ENCODE results near the gene BAG1. TPM values are rescaled to one million over a fixed set of nuclear protein-coding genes. Genes with fewer than 3 reads are reported as not detected.

BAG1 gene
- total RNA-seq, 4 donors from 2014 or later = 39.7 to 143 (median 59.4) TPM

GRCh38 chr9:33241298-33241697 lies 23.2 kb downstream of the BAG1 start:
- no peak for DNase-seq
- Histone ChIP-seq H3K27ac (no peak overlapping the region), H3K27me3 (no peaks in the 10 kb centered on the region), H3K36me3 (no peaks in the 10 kb centered on the region), H3K4me1 (no peaks in the 10 kb centered on the region), H3K9me3 (no peaks in the 10 kb centered on the region), H3K4me3 (no peak overlapping the region)
- intact Hi-C loops (cut with DNase I; ENCODE audit: low total_unique reads) = no loop called here
- no peak for TF ChIP-seq CTCF (IDR thresholded peaks at IDR 0.05)
- TF ChIP-seq POLR2A (IDR thresholded peaks at IDR 0.05) = no peak

GRCh38 chr9:33239921-33240320 lies 24.6 kb downstream of the BAG1 start, which contains the start of gene SPINK4:
Gene SPINK4 (plus strand): TSS chr9:33240167. CDS start chr9:33240209, 42 bp downstream.
- intact Hi-C loops (cut with DNase I; ENCODE audit: low total_unique reads) = no loop called here
- no peak for DNase-seq
- no peaks in the 10 kb centered on the region for H3K27me3 ChIP-seq
- no peak within 1 kb of the TSS for H3K4me3 ChIP-seq
- no peaks in the 10 kb centered on the region for H3K9me3 ChIP-seq
- H3K36me3 ChIP-seq = no peaks in the 10 kb centered on the region
- no peaks in the 10 kb centered on the region for H3K4me1 ChIP-seq
- no peak within 1 kb of the TSS for H3K27ac ChIP-seq
- TF ChIP-seq POLR2A (IDR thresholded peaks at IDR 0.05) (no peak), CTCF (IDR thresholded peaks at IDR 0.05) (no peak)

- no peak overlapping the region for H3K27ac ChIP-seq
- no peaks in the 10 kb centered on the region for H3K4me1 ChIP-seq
- H3K36me3 ChIP-seq = no peaks in the 10 kb centered on the region
- DNase-seq = no peak
- no peaks in the 10 kb centered on the region for H3K9me3 ChIP-seq
- H3K4me3 ChIP-seq = no peak overlapping the region
- intact Hi-C loops (cut with DNase I; ENCODE audit: low total_unique reads) = no loop called here
- TF ChIP-seq POLR2A (IDR thresholded peaks at IDR 0.05) = no peak
- no peak for TF ChIP-seq CTCF (IDR thresholded peaks at IDR 0.05)
- no peaks in the 10 kb centered on the region for H3K27me3 ChIP-seq
Observed at GRCh38 chr9:33236571-33236970, 27.9 kb downstream of the BAG1 start.

- Histone ChIP-seq H3K27me3 (no peaks in the 10 kb centered on the region), H3K9me3 (no peaks in the 10 kb centered on the region), H3K4me3 (no peak overlapping the region), H3K36me3 (no peaks in the 10 kb centered on the region), H3K27ac (no peak overlapping the region), H3K4me1 (no peaks in the 10 kb centered on the region)
- TF ChIP-seq CTCF (IDR thresholded peaks at IDR 0.05) (no peak), POLR2A (IDR thresholded peaks at IDR 0.05) (no peak)
- no peak for DNase-seq
- intact Hi-C loops (cut with DNase I; ENCODE audit: low total_unique reads) = no loop called here
Observed at GRCh38 chr9:33234511-33235467, 29.7 kb downstream of the BAG1 start.

GRCh38 chr9:33233626-33234342 lies 30.7 kb downstream of the BAG1 start:
- H3K36me3 ChIP-seq = no peaks in the 10 kb centered on the region
- TF ChIP-seq CTCF (IDR thresholded peaks at IDR 0.05) (no peak), POLR2A (IDR thresholded peaks at IDR 0.05) (no peak)
- H3K9me3 ChIP-seq = no peaks in the 10 kb centered on the region
- no peaks in the 10 kb centered on the region for H3K27me3 ChIP-seq
- DNase-seq = no peak
- no peaks in the 10 kb centered on the region for H3K4me1 ChIP-seq
- intact Hi-C loops (cut with DNase I; ENCODE audit: low total_unique reads) = no loop called here
- no peak overlapping the region for H3K4me3 ChIP-seq
- H3K27ac ChIP-seq = no peak overlapping the region

Data from uterus (tissue), 4 donors.